OCI-LY3 (cell line): ENCODE results near the gene RELL2.

Experiments used
- EZH2phosphoT487 ChIP-seq: fragments of 200-600 bp; shearing (Covaris generic); IDR thresholded peaks from 2 replicates; pipeline ENCODE4 v1.6.1; 2018; ENCODE audit warnings: antibody characterized with exemption, mixed run types, low read depth
- TF ChIP-seq, protein P1 (sequence below): fragments of 200-600, 300-600 bp; sonication (generic); IDR thresholded peaks from 2 replicates; pipeline ENCODE4 v1.5.1; 2014; ENCODE audit warnings: antibody characterized with exemption, low read length, low read depth

DNA sequence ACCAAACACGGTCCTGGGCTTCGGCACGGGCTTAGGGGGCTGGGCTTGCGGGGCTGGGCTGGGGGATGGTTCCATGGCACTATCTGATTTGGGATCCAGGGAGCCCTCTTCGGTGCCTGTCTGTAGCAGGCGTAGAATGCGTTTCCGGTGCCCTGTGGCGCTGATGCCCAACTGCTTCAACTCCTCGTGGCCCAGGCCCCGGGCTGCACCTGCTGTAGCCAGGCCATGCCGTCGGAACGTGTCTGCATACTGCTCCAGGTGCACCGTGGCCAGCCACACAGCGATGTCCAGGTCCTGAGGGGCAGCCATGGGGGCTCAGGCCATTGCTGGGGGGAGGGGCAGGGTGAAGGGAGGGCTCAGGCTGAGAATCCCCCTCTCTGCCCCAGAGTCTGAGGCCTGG is 43.4 kb downstream of the RELL2 start:
- TF ChIP-seq, protein P1, sequence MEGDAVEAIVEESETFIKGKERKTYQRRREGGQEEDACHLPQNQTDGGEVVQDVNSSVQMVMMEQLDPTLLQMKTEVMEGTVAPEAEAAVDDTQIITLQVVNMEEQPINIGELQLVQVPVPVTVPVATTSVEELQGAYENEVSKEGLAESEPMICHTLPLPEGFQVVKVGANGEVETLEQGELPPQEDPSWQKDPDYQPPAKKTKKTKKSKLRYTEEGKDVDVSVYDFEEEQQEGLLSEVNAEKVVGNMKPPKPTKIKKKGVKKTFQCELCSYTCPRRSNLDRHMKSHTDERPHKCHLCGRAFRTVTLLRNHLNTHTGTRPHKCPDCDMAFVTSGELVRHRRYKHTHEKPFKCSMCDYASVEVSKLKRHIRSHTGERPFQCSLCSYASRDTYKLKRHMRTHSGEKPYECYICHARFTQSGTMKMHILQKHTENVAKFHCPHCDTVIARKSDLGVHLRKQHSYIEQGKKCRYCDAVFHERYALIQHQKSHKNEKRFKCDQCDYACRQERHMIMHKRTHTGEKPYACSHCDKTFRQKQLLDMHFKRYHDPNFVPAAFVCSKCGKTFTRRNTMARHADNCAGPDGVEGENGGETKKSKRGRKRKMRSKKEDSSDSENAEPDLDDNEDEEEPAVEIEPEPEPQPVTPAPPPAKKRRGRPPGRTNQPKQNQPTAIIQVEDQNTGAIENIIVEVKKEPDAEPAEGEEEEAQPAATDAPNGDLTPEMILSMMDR, result no peak
- TF ChIP-seq EZH2phosphoT487, result no peak
